PC-9 (cell line): ENCODE data around the gene CDH12.

Experiments
- CTCF ChIP-seq: fragments of 200-600 bp; sonication (generic); conservative IDR thresholded peaks from 2 replicates; pipeline ENCODE4 v1.6.1; 2017; ENCODE audit warnings: mixed run types, antibody characterized with exemption, mild to moderate bottlenecking, moderate library complexity
- EZH2 ChIP-seq: fragments of 200-600 bp; sonication (generic); IDR thresholded peaks from 2 replicates; pipeline ENCODE4 v1.8.0; 2017; ENCODE audit warnings: antibody characterized with exemption, low read depth

DNA sequence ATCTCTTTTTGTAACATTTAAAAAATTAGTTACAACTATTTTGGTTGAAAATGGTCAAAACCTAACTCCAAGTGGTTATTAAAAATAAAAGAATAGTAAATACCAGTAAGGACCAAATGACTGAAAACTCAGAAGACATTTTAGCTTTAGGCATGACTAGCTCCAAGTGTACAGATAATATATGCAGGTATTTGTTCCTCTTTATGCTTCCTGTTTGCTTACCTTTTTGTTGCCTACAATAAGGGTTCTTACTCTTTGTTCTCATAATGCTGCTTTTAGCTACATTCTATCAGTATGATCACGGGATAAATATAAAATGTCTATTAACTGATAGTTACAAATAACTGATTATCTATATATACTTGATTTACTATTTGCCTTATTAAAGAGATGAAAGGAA lies 259.6 kb downstream of the CDH12 start:
- TF ChIP-seq CTCF = no peak
- no peak for TF ChIP-seq EZH2
